HG02571 (cell line): ENCODE measurements around the gene KCTD20.
"Not testable (repeated sequence)": the region's sequence is repeated elsewhere in the genome, so short reads cannot be mapped to it uniquely, and the experiment has no call there.

Source experiments
- ATAC-seq: cut with Tn5 transposase; IDR thresholded peaks from one replicate; pipeline ENCODE4 v1.9.1; 2021; ENCODE audit warnings: mild to moderate bottlenecking, moderate library complexity; ENCODE audit not compliant: unreplicated experiment

KCTD20 gene

GRCh38 chr6:36442671-36443470, at the start of gene KCTD20, which contains the start of gene PXT1:
TSS of gene KCTD20 (plus strand) at chr6:36443000. CDS start at chr6:36470098, 27,098 bp downstream.
TSS of gene PXT1 (minus strand) at chr6:36442854. CDS start at chr6:36426082, 16,772 bp downstream.
- ATAC-seq, result peak; percentile 81

GRCh38 chr6:36399970-36400369, 42.8 kb upstream of the KCTD20 start:
- ATAC-seq, result no peak

GRCh38 chr6:36402481-36402880, 40.3 kb upstream of the KCTD20 start:
- ATAC-seq, result no peak

GRCh38 chr6:36404164-36404563, 38.6 kb upstream of the KCTD20 start:
- no peak for ATAC-seq

GRCh38 chr6:36409718-36410117, 33.1 kb upstream of the KCTD20 start:
- not testable (repeated sequence) for ATAC-seq

GRCh38 chr6:36413489-36414480, 29.0 kb upstream of the KCTD20 start:
- ATAC-seq, result no peak

GRCh38 chr6:36414481-36414880, 28.3 kb upstream of the KCTD20 start:
- ATAC-seq, result no peak

GRCh38 chr6:36418558-36418957, 24.2 kb upstream of the KCTD20 start:
- no peak for ATAC-seq

- ATAC-seq, result no peak
These were observed 23.5 kb upstream of the KCTD20 start for GRCh38 chr6:36419310-36419709.

GRCh38 chr6:36422714-36423100, 20.1 kb upstream of the KCTD20 start:
- no peak for ATAC-seq

GRCh38 chr6:36423101-36423824, 19.5 kb upstream of the KCTD20 start:
- ATAC-seq, result peak; percentile 96

GRCh38 chr6:36426622-36427021, 16.2 kb upstream of the KCTD20 start:
- no peak for ATAC-seq

- no peak for ATAC-seq
These were observed 13.9 kb upstream of the KCTD20 start for GRCh38 chr6:36428911-36429310.

GRCh38 chr6:36430351-36430750, 12.4 kb upstream of the KCTD20 start:
- no peak for ATAC-seq

GRCh38 chr6:36431197-36431596, 11.6 kb upstream of the KCTD20 start:
- no peak for ATAC-seq

- no peak for ATAC-seq
These were observed 10.6 kb upstream of the KCTD20 start for GRCh38 chr6:36432151-36432671.

GRCh38 chr6:36436466-36436865, 6.3 kb upstream of the KCTD20 start:
- no peak for ATAC-seq

- ATAC-seq, result peak; percentile 67
These were observed 1.4 kb upstream of the KCTD20 start for GRCh38 chr6:36441307-36441894.

GRCh38 chr6:36442103-36442670, 613 bp upstream of the KCTD20 start:
- ATAC-seq, result no peak
